Measurements from ENCODE around the gene GRIA2.

- TF ChIP-seq YY1 (IDR thresholded peaks at IDR 0.05; ENCODE audit: insufficient read depth, insufficient read length): no peak
- TF ChIP-seq SUZ12 (IDR thresholded peaks at IDR 0.05; ENCODE audit: extremely low read depth, insufficient read depth, insufficient read length): no peak
- no peak for TF ChIP-seq ZNF274 (IDR thresholded peaks at IDR 0.05; ENCODE audit: low read depth, low read length)
Measured at GRCh38 chr4:157221895-157222770, 1.6 kb downstream of the GRIA2 start.

Data from NT2/D1 (cell line).